CD4-positive, alpha-beta T cell treated with Interleukin-17A for 4 hours (primary cell): ENCODE results near the gene SBK3.
"Not testable (repeated sequence)": the region's sequence is repeated elsewhere in the genome, so short reads cannot be mapped to it uniquely, and the experiment has no call there.

Experiments
- DNase-seq: peaks from one replicate; pipeline ENCODE4 v3.0.0-alpha.2; 2020; ENCODE audit warnings: mixed read lengths

The SBK3 gene

DNA sequence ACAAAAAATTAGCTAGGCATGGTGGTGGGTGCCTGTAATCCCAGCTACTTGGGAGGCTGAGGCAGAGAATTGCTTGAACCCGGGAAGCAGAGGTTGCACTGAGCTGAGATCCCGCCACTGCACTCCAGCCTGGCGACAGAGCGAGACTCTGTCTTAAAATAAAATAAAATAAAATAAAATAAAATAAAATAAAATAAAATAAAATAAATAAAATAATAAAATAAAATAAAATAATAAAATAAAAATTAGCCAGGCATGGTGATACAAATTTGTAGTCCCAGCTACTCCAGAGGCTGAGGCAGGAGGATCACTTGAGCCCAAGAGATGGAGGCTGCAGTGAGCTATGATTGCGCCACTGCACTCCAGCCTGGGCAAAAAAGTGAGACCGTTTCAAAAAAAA is 28.6 kb upstream of the SBK3 start:
- DNase-seq: not testable (repeated sequence)

DNA sequence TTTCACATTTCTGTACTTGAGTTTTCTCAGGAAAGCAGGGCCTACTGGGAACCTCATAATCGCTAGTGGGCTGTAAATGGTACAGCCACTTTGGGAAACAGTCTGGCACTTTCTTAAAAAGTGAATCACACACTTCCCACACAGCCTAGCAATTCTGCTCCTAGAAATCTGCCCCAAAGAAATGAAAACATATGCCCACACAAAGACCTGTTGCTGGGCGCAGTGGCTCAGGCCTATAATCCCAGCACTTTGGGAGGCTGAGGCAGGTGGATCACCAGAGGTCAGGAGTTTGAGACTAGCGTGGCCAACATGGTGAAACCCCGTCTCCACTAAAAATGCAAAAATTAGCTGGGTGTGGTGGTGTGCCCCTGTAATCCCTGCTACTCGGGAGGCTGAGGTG is 24.1 kb upstream of the SBK3 start:
- DNase-seq: not testable (repeated sequence)

DNA sequence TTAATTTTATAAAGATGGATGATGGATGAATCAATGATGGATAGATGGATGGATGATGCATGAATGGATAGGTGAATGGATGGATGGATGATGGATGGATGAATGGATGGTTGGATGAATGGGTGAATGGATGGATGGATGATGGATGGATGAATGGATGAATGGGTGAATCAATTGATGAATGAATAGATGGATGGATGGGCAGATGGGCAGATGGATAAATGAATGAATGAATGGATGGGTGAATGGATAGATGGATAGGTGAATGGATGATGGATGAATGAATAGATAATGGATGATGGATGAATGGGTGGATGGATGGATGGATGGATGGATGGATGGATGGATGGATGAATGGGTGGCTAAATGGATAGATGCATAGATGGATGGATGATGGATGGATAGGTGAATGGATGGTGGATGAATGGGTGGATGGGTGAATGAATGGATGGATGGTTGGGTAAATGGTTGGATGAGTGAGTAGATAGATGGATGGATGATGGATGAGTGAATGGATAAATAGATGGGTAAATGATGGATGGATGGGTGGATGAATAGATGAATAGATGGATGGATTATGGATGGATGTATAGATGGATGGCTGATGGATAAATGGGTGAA is 22.5 kb upstream of the SBK3 start:
- DNase-seq: no peak

DNA sequence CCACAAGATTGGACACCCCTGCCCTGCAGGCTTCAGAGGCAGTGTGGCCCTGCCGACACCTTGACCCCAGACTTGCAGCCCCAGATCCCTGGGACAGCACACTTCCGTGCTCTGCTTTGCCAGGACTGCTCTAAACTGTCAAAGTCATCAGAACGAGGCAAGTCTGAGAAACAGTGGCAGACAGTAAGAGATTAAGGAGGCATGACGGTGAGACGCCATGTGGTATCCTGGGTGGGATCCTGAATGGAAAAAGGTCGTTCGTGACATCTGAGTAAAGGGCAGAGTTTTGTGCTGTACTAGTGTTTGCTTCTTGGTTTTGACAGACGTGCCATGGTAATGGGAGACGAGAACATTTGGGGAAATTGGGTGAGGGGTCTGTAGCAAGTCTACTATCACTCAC is 21.5 kb upstream of the SBK3 start:
- DNase-seq: no peak

DNA sequence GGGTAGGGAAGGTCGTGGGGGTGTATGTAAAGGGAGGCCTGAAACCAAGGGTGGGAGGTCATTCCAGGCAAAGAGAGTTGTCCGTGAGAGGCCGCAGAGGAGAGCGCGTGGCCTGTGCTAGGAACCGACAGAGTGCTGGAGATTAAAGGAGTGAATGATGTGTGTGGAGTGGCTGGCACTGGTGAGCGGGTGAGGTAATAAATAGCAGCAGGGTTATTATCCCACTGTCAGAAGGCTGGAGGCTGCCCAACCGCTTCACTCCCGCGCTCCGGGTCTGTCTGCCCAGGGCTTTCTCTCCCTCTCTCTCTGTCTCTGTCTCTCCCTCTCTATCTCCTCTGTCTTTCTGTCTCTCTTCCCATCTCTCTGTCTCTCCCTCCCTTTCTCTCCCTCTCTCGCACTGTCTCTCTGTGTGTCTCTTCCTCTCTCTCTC is 17.9 kb upstream of the SBK3 start:
- no peak for DNase-seq

DNA sequence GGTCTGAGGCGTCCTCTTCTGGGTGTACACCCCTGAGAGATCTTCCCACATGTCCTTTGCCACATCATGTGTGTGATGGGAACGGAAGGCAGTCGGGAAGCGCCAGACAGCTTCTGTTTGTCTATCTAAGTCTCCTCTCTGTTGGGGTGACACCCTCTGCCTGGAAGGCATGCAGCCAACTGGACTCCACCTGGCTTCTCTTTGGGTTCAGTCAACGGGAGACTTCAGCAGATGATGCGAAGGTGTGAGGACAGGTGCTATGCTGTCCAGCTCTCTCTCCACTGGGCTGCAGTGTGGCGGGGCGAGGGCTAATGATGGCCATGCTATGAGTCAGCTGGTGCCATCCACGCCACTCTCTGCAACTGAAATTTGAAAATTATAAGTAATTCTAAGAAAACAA is 14.3 kb upstream of the SBK3 start:
- no peak for DNase-seq

DNA sequence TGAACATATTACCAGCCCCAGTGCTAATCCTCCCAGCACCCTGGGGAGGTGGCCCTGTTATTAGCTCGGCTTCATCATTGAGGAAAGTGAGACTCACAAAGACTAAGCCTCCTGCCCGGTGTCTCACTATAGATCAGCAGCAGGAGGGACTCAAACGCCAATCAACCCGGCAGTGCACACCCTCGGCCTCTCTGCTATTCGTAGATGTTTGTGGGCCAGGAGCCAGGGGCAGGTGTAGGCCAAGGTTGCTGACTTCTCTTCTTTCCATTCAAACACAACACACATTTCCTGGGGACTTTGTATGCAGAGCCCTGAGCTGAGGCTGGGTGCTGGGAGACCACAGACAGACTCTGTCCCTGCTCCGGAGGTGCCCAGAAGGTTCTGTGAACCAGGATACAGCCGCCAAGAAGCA is 9.4 kb upstream of the SBK3 start:
- DNase-seq: no peak

DNA sequence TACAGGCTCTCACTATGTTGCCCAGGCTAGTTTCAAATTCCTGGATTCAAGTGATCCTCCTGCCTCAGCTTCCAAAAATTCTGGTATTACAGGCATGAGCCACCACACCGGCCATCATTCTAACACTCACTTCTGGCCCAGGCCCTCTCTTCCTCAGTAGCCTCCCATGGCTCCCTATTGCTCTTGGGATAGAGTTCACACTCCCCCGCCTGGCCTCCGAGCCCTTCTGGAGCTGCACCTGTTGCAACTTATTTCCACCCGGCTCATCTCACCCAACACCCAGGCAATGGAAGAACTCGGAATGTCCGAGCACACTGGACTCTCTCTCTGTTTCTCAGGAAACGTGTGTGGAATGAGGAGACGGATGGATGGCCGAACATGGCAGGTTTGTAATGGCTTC is 9.0 kb upstream of the SBK3 start:
- no peak for DNase-seq

DNA sequence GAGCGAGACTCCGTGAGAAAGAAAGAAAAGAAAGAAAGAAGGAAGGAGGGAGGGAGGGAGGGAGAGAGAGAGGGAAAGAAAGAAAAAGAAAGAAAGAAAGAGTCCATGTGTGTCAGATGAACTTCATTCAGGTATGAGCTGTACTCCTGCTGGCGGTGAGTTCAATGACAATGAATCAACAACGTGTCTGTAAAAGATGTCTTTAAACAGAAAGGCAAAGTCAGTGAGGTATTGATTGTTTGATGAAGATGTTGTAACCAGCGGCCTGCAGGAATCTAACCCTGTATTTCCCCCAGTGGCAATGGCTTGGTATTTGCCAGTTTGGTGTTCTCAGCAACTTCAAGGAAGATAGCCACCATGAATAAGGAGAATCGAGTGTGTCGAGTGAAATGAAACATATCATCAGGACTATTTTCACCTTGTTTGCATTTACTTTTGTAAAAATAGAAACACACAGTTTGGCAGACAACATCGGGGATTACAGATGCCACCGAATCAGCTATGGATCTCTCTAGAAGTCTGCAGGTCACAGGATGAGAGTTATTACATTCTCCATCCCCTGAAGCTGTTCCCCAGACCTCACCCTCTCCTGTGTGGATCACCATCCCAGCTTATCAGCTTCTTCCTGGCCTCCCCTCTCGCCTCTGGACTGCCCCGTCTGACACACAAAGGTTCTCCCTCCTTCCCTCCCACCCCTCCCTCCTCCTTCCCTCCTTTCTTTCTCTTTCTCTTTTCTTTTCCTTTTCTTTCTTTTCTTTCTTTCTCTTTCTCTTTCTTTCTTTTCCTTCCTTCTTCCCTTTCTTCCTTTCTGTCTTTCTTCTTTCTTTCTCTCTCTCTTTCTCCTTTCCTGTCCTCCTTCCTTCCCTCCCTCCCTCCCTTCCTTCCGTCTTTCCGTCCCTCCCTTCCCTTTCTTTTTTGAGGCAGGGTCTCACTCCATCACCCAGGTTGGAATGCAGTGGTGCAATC is 8.2 kb upstream of the SBK3 start:
- DNase-seq: no peak

DNA sequence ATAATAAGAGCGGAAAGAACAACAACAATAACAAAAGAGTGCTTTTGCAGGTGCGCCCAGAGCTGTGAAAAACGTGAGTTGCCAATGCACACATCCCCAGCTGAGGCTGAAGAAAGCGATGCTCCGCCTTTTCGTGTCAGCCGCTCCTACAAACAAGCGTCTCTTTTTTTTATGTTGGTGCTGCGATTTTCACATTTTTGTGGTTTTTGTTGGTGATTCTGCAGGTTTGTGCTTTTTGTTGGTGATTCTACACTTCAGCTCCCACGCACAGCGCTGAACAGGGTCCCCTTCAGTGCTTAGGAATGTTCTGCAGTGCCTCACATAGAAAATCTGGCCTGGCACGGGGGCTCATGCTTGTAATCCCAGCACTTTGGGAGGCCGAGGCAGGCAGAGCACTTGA is 7.3 kb upstream of the SBK3 start:
- DNase-seq: no peak

DNA sequence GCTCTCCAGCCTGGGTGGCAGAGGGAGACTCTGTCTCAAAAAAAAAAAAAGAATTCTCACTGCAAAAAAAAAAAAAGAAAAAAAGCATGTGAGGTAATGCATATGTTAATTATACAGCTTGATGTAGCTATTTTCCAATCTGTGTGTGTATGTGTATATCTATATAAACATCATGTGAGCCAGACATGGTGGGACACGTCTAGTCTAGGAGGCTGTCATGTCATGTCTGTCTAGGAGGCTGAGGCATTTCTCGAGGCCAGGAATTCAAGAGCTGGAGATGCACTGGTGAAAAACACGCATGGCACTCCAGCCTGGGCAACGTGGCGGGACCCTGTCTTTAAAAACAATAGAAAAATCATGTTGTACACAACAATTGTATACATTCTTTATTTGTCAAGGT is 6.9 kb upstream of the SBK3 start:
- DNase-seq: no peak

DNA sequence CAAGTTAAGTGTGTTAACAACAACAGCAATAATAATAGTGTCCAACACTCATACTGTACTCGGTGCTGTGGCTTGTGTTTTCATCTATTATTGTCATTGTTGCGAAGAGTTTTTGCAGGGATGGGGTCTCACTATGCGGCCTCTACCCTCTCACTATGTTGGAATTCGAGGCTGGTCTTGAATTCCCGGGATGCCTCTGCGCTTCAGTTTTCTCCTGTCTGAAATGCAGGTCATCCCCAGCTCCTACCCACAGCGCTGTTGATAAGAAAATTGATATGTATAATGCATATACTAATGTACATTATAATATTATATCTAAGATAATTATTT is 4.9 kb upstream of the SBK3 start:
- no peak for DNase-seq

DNA sequence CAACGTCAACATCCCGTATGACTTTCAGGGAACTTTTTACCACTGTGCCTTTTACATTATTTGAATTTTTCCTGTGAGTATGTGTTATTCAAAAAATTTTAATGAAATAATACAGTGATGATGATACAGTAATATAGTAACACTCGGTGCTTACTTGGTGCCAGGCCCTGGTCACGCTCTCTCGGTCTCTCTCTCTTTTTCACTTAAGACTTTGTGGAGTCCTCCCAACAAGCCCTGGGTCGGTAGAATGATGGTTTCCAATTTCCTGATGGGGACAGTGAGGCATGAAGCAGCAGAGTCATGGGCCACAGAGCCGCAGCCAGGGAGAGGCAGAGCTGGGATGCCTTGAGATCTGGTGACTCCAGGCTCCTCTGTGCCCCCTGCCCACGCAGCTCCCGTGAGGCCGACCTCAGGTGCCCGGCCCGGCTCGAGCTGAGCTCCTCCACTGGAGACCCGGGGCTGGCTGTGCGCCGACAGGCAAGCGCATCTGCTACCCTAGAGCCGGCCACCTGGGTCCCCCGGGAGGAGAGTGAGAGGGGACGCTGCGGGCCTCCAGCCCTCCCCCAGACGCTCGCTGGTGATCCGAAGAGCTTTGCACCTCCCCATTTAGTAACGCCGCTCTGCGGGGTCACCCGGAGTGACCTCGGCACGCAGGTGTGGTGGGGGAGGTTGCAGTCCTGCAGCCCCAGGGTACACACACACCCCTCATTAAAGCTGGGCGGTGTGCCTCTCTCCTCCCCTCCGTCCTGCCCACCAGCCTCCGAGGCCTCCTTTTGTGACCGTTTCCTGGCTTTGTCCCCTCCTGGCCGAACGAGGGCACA is 4.4 kb upstream of the SBK3 start:
- no peak for DNase-seq

DNA sequence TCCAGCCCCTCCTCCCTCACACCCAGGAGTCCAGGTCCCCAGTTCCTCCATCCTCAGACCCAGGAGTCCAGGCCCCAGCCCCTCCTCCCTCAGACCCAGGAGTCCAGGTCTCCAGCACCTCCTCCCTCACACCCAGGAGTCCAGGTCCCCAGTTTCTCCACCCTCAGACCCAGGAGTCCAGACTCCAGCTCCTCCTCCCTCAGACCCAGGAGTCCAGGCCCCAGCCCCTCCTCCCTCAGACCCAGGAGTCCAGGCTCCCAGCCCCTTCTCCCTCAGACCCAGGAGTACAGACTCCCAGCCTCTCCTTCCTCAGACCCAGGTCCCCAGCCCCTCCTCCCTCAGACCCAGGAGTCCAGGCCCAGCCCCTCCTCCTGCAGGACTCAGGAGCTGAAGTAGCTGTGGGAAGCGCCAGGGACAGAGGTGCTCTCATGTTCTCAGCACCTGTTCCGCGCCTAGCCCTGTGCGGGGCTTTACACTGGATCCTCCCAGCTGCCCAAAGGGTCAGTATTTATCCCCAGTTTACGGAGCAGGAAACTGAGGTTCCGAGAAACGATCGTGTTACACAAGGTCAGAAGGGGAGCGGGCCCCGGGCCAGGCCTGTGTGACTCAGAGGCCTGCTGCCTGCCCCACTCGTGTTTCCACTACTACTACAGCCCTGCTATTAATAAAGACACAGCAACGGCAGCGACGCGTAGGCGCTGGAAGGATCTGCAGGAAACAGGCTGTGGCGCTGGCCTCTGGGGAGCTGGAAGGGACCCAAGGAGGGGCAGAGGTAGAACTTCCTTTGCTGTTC is 1.7 kb upstream of the SBK3 start:
- no peak for DNase-seq

DNA sequence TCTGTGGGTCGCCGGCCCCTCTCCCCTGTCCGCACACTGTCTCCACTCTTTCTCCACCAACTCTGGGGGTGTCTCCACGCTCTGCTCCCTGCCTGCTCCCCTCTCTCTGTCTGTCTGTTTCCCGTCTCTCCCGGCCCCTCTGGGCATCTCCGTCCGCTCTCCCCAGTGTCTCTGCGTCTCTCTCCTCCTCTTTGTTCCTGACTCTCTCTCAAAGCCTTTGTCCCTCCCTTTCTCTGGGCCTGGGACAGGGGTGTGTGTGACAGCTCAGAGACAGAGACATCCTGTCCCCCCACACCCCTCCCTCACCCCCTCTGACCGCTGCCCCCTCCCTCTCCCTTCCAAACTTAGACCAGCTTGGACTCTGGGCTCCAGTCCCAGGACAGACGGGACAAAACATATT is 668 bp upstream of the SBK3 start:
- DNase-seq: no peak

DNA sequence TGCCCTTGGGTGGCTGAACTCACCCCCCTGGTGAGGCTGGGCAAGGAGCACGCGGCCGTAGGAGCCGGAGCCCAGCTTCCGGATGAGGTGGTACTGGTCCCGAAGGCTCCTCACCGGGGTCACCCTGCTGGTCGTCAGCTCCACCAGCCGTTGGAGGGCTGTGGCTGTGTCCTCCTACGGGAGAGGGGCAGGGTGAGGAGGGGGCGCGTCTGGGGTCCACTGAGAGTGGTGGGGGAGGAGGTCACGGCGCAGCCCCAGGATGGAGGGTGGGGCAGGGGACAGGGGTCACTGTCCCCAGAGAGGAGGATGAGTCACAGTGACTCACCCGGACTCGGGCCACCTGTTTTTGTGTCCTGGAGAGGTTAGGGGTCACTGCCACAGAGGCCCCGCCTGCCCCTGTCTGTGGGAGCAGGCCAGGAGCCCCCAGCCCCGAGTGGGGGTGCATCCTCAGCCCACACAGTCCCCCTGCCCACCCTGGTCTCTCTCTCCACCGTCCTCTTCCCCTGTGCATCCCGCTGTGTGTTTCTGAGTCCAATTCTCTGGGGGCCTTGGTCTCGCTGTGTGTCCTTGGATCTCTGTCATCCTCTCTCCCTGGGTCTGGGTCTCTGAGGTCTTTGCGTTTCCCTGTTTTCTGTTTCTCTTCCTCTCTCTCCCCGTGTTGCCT is 435 bp downstream of the SBK3 start:
- DNase-seq: no peak

DNA sequence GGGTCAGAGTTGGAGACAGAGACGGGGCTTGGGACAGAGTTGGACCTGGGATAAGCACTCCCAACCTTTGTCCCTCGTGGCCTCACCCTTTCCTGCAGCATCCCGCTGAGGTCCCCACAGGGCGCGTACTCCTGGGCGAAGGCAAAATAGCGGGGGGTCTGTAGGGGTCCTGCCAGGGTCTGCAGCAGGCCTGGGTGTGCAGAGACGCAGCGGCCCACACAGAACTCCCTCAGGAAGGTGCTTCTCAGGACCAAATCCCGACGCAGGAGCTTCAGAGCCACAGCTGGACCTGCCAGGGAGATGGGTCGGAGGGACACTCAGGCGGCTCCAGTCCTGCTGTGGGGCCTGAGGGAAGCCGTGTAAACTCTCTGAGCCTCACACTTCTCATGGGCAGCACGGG is 1.3 kb downstream of the SBK3 start:
- no peak for DNase-seq

DNA sequence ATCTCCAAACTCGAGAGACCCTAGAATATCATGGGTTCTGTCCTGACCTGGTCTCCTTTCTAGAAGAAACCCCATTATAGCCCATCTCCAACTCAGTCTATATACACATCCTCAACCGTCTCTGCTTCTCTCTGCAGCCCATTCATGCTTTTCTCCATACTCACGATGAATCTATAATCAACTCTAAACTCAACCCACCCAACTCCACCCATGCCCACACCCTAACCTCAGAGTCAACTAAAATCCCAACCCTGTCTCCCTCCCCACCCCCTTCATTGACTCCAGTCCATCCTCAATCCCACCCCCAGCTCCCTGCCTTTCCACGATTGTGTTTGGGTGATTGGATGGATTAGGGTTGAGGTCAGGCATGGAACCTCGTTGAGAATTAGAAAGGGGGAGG is 1.8 kb downstream of the SBK3 start:
- no peak for DNase-seq

DNA sequence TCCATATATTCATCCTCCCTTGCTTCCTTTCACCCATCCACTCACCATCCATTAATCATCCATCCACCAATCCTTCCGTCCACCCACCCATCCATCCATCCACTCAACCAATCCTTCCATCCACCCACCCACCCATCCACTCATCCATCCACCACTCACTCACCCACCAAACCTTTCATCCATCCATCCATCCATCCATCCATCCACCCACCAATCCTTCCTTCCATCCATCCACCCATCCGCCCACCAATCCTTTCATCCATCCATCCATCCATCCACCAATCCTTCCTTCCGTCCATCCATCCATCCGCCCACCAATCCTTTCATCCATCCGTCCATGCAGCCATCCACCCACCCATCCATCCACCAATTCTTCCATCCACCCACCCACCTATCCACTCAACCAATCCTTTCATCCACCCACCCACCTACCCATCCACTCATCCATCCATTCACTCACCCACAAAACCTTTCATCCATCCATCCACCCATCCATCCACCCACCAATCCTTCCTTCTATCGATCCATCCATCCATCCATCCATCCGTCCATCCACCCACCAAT is 3.0 kb downstream of the SBK3 start:
- no peak for DNase-seq

DNA sequence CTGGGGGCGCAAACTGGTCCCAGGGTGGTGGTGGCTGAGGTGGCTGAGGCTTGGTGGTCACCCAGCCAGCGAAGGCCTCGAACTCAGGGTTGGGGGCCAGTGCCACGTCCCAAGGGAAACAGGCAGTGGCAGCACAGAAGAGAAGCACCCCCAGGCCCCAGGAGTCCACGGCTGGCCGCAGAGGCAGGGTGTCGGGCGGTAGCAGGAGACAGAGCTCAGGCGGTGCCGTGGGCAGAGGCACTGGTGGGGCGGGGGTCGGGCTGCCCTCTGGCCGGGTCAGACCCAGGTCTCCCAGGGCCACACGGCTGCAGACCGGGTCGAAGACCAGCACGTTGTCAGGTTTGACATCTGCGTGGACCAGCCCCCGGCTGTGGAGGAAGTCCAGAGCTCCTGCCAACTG is 4.3 kb downstream of the SBK3 start:
- DNase-seq: no peak

DNA sequence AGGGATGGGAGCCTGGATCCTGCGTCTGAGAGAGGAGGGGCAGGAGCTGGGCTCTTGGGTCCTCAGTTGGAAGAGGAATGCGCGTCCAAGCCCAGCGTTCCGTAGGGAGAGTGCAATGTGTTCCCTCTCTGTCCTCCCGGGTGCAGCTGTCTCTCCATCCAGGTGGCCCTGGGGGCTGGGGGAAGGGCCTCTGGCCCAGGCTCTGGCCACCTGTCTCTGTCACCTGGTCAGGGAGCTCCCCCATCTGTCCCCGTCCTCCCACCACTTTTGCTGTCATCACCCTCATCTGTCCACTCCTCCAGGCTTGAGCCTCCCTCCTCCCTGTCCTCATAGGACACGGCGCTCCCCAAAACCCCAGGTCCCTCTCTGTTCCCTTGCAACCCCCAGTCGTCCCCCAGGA is 4.7 kb downstream of the SBK3 start:
- DNase-seq: no peak
